ENCODE results near the gene CCER1.

Gene CCER1

GRCh38 chr12:90945070-90945649 is 9.8 kb downstream of the CCER1 start:
- H3K27me3 ChIP-seq (ENCODE audit: low read depth, low read length): no peaks in the 10 kb centered on the region
- no peaks in the 10 kb centered on the region for H3K9me3 ChIP-seq (ENCODE audit: control insufficient read depth in 1 of 2, low read length in 2 of 2)
- no peak overlapping the region for H3K4me3 ChIP-seq (ENCODE audit: low read depth in 1 of 2, low read length in 2 of 2)
- H3K4me1 ChIP-seq (ENCODE audit: control insufficient read depth in 1 of 2, insufficient read depth in 2 of 2, low read length in 2 of 2): peaks cover 0 to 3% of the 10 kb centered on the region in 2 donors
- H3K36me3 ChIP-seq (ENCODE audit: control insufficient read depth in 1 of 2, insufficient read depth in 2 of 2, low read length in 2 of 2): no peaks in the 10 kb centered on the region
- H3K27ac ChIP-seq (ENCODE audit: low read length): no peak overlapping the region

- no peaks in the 10 kb centered on the region for H3K9me3 ChIP-seq (ENCODE audit: control insufficient read depth in 1 of 2, low read length in 2 of 2)
- H3K4me1 ChIP-seq (ENCODE audit: control insufficient read depth in 1 of 2, insufficient read depth in 2 of 2, low read length in 2 of 2): peaks cover 0 to 9% of the 10 kb centered on the region in 2 donors
- no peak overlapping the region for H3K27ac ChIP-seq (ENCODE audit: low read length)
- H3K27me3 ChIP-seq (ENCODE audit: low read depth, low read length): no peaks in the 10 kb centered on the region
- no peaks in the 10 kb centered on the region for H3K36me3 ChIP-seq (ENCODE audit: control insufficient read depth in 1 of 2, insufficient read depth in 2 of 2, low read length in 2 of 2)
- no peak overlapping the region for H3K4me3 ChIP-seq (ENCODE audit: low read depth in 1 of 2, low read length in 2 of 2)
Observed at GRCh38 chr12:90943255-90943654, 11.7 kb downstream of the CCER1 start.

GRCh38 chr12:90940872-90941499 is 14.0 kb downstream of the CCER1 start:
- no peaks in the 10 kb centered on the region for H3K27me3 ChIP-seq (ENCODE audit: low read depth, low read length)
- no peaks in the 10 kb centered on the region for H3K36me3 ChIP-seq (ENCODE audit: control insufficient read depth in 1 of 2, insufficient read depth in 2 of 2, low read length in 2 of 2)
- H3K4me1 ChIP-seq (ENCODE audit: control insufficient read depth in 1 of 2, insufficient read depth in 2 of 2, low read length in 2 of 2): peaks cover 0 to 9% of the 10 kb centered on the region in 2 donors
- H3K9me3 ChIP-seq (ENCODE audit: control insufficient read depth in 1 of 2, low read length in 2 of 2): no peaks in the 10 kb centered on the region
- H3K4me3 ChIP-seq (ENCODE audit: low read depth in 1 of 2, low read length in 2 of 2): no peak overlapping the region
- no peak overlapping the region for H3K27ac ChIP-seq (ENCODE audit: low read length)

- H3K9me3 ChIP-seq (ENCODE audit: control insufficient read depth in 1 of 2, low read length in 2 of 2): peaks cover 0 to 2% of the 10 kb centered on the region in 2 donors
- peaks cover 0 to 9% of the 10 kb centered on the region in 2 donors for H3K4me1 ChIP-seq (ENCODE audit: control insufficient read depth in 1 of 2, insufficient read depth in 2 of 2, low read length in 2 of 2)
- H3K27ac ChIP-seq (ENCODE audit: low read length): no peak overlapping the region
- no peaks in the 10 kb centered on the region for H3K36me3 ChIP-seq (ENCODE audit: control insufficient read depth in 1 of 2, insufficient read depth in 2 of 2, low read length in 2 of 2)
- no peaks in the 10 kb centered on the region for H3K27me3 ChIP-seq (ENCODE audit: low read depth, low read length)
- H3K4me3 ChIP-seq (ENCODE audit: low read depth in 1 of 2, low read length in 2 of 2): no peak overlapping the region
Observed at GRCh38 chr12:90939382-90939781, 15.6 kb downstream of the CCER1 start.

GRCh38 chr12:90938451-90938850 is 16.5 kb downstream of the CCER1 start:
- Histone ChIP-seq H3K4me3 (ENCODE audit: low read depth in 1 of 2, low read length in 2 of 2) (no peak overlapping the region), H3K4me1 (ENCODE audit: control insufficient read depth in 1 of 2, insufficient read depth in 2 of 2, low read length in 2 of 2) (peaks cover 0 to 9% of the 10 kb centered on the region in 2 donors), H3K27me3 (ENCODE audit: low read depth, low read length) (no peaks in the 10 kb centered on the region), H3K36me3 (ENCODE audit: control insufficient read depth in 1 of 2, insufficient read depth in 2 of 2, low read length in 2 of 2) (no peaks in the 10 kb centered on the region), H3K27ac (ENCODE audit: low read length) (no peak overlapping the region), H3K9me3 (ENCODE audit: control insufficient read depth in 1 of 2, low read length in 2 of 2) (peaks cover 0 to 2% of the 10 kb centered on the region in 2 donors)

- H3K4me3 ChIP-seq (ENCODE audit: low read depth in 1 of 2, low read length in 2 of 2): no peak overlapping the region
- H3K36me3 ChIP-seq (ENCODE audit: control insufficient read depth in 1 of 2, insufficient read depth in 2 of 2, low read length in 2 of 2): no peaks in the 10 kb centered on the region
- H3K27me3 ChIP-seq (ENCODE audit: low read depth, low read length): no peaks in the 10 kb centered on the region
- peaks cover 0 to 9% of the 10 kb centered on the region in 2 donors for H3K4me1 ChIP-seq (ENCODE audit: control insufficient read depth in 1 of 2, insufficient read depth in 2 of 2, low read length in 2 of 2)
- no peak overlapping the region for H3K27ac ChIP-seq (ENCODE audit: low read length)
- peaks cover 0 to 2% of the 10 kb centered on the region in 2 donors for H3K9me3 ChIP-seq (ENCODE audit: control insufficient read depth in 1 of 2, low read length in 2 of 2)
Observed at GRCh38 chr12:90937651-90938050, 17.3 kb downstream of the CCER1 start.

- H3K27ac ChIP-seq (ENCODE audit: low read length): no peak overlapping the region
- peaks cover 0 to 9% of the 10 kb centered on the region in 2 donors for H3K4me1 ChIP-seq (ENCODE audit: control insufficient read depth in 1 of 2, insufficient read depth in 2 of 2, low read length in 2 of 2)
- no peaks in the 10 kb centered on the region for H3K36me3 ChIP-seq (ENCODE audit: control insufficient read depth in 1 of 2, insufficient read depth in 2 of 2, low read length in 2 of 2)
- H3K9me3 ChIP-seq (ENCODE audit: control insufficient read depth in 1 of 2, low read length in 2 of 2): peaks cover 0 to 2% of the 10 kb centered on the region in 2 donors
- H3K27me3 ChIP-seq (ENCODE audit: low read depth, low read length): no peaks in the 10 kb centered on the region
- H3K4me3 ChIP-seq (ENCODE audit: low read depth in 1 of 2, low read length in 2 of 2): no peak overlapping the region
Observed at GRCh38 chr12:90936230-90937005, 18.6 kb downstream of the CCER1 start.

GRCh38 chr12:90925562-90925961 is 29.4 kb downstream of the CCER1 start:
- no peaks in the 10 kb centered on the region for H3K36me3 ChIP-seq (ENCODE audit: control insufficient read depth in 1 of 2, insufficient read depth in 2 of 2, low read length in 2 of 2)
- H3K27ac ChIP-seq (ENCODE audit: low read length): no peak overlapping the region
- no peak overlapping the region for H3K4me3 ChIP-seq (ENCODE audit: low read depth in 1 of 2, low read length in 2 of 2)
- H3K9me3 ChIP-seq (ENCODE audit: control insufficient read depth in 1 of 2, low read length in 2 of 2): peaks cover 0 to 8% of the 10 kb centered on the region in 2 donors
- no peaks in the 10 kb centered on the region for H3K27me3 ChIP-seq (ENCODE audit: low read depth, low read length)
- peaks cover 0 to 14% of the 10 kb centered on the region in 2 donors for H3K4me1 ChIP-seq (ENCODE audit: control insufficient read depth in 1 of 2, insufficient read depth in 2 of 2, low read length in 2 of 2)

GRCh38 chr12:90924406-90924805 is 30.6 kb downstream of the CCER1 start:
- Histone ChIP-seq H3K27me3 (ENCODE audit: low read depth, low read length) (no peaks in the 10 kb centered on the region), H3K4me1 (ENCODE audit: control insufficient read depth in 1 of 2, insufficient read depth in 2 of 2, low read length in 2 of 2) (peaks cover 0 to 14% of the 10 kb centered on the region in 2 donors), H3K4me3 (ENCODE audit: low read depth in 1 of 2, low read length in 2 of 2) (no peak overlapping the region), H3K9me3 (ENCODE audit: control insufficient read depth in 1 of 2, low read length in 2 of 2) (peaks cover 0 to 3% of the 10 kb centered on the region in 2 donors), H3K27ac (ENCODE audit: low read length) (no peak overlapping the region), H3K36me3 (ENCODE audit: control insufficient read depth in 1 of 2, insufficient read depth in 2 of 2, low read length in 2 of 2) (no peaks in the 10 kb centered on the region)

GRCh38 chr12:90922145-90922627 is 32.8 kb downstream of the CCER1 start:
- H3K36me3 ChIP-seq (ENCODE audit: control insufficient read depth in 1 of 2, insufficient read depth in 2 of 2, low read length in 2 of 2): no peaks in the 10 kb centered on the region
- H3K4me3 ChIP-seq (ENCODE audit: low read depth in 1 of 2, low read length in 2 of 2): no peak overlapping the region
- H3K27ac ChIP-seq (ENCODE audit: low read length): peak overlapping the region; percentile 57
- H3K27me3 ChIP-seq (ENCODE audit: low read depth, low read length): no peaks in the 10 kb centered on the region
- H3K9me3 ChIP-seq (ENCODE audit: control insufficient read depth in 1 of 2, low read length in 2 of 2): no peaks in the 10 kb centered on the region
- H3K4me1 ChIP-seq (ENCODE audit: control insufficient read depth in 1 of 2, insufficient read depth in 2 of 2, low read length in 2 of 2): peaks cover 0 to 14% of the 10 kb centered on the region in 2 donors

GRCh38 chr12:90921536-90921935 is 33.4 kb downstream of the CCER1 start:
- Histone ChIP-seq H3K27ac (ENCODE audit: low read length) (no peak overlapping the region), H3K36me3 (ENCODE audit: control insufficient read depth in 1 of 2, insufficient read depth in 2 of 2, low read length in 2 of 2) (no peaks in the 10 kb centered on the region), H3K4me3 (ENCODE audit: low read depth in 1 of 2, low read length in 2 of 2) (no peak overlapping the region), H3K9me3 (ENCODE audit: control insufficient read depth in 1 of 2, low read length in 2 of 2) (no peaks in the 10 kb centered on the region), H3K27me3 (ENCODE audit: low read depth, low read length) (no peaks in the 10 kb centered on the region), H3K4me1 (ENCODE audit: control insufficient read depth in 1 of 2, insufficient read depth in 2 of 2, low read length in 2 of 2) (peaks cover 0 to 14% of the 10 kb centered on the region in 2 donors)
